Left renal pelvis (tissue), 4 donors: ENCODE measurements around the gene PRUNE1. TPM values are rescaled to one million over a fixed set of nuclear protein-coding genes. Genes with fewer than 3 reads are reported as not detected.

Source experiments
- DNase-seq, 4 donors: peaks; one replicate each; pipeline ENCODE4 v3.0.0-alpha.2; 2013; ENCODE audit warnings: low read depth in 4 of 4, low spot score in 3 of 4
- polyA plus RNA-seq, 4 donors: library from polyadenylated mRNA; unstranded; fragments of 120-200 nt; gene quantifications; one replicate each; pipeline ENCODE4 v1.2.1, GENCODE V29; 2013; ENCODE audit not compliant: insufficient read length in 4 of 4

Gene PRUNE1
- polyA plus RNA-seq, 4 donors: 41.4 to 47.8 (median 46.1) TPM

GRCh38 chr1:151003180-151003579 lies 5.1 kb upstream of the PRUNE1 start:
- DNase-seq: no peak

- no peak for DNase-seq
Measured at GRCh38 chr1:151005729-151006319, 2.4 kb upstream of the PRUNE1 start.

- DNase-seq: peak in 2 of 4 donors; percentile 70 to 75
Measured at GRCh38 chr1:151006327-151007052, 1.8 kb upstream of the PRUNE1 start, which contains the start of gene MINDY1. Gene MINDY1 (minus strand): TSS chr1:151006902. CDS start chr1:151002617, 4,285 bp downstream.

GRCh38 chr1:151007853-151008243 lies 401 bp upstream of the PRUNE1 start:
- DNase-seq: no peak

- no peak for DNase-seq
Measured at GRCh38 chr1:151009206-151009587, 948 bp downstream of the PRUNE1 start.

GRCh38 chr1:151009674-151010345 lies 1.6 kb downstream of the PRUNE1 start:
- no peak for DNase-seq

DNA sequence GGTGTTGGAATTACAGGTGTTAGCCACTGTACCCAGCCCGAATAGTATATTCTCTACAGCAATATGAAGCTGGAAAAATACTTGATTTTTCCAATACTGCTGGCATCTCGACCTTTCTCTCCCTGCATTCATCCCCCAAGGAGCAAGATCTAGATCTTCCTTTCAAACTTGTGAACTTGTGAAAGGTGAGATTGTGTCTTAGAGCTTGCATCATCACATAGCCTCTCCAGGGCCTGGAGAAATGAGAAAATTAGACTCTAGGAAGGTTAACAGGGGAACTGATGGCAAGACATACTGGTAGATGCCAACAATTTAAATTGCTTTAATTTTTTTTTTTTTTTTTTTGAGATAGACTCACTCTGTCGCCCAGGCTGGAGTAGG lies 2.1 kb downstream of the PRUNE1 start:
- no peak for DNase-seq

DNA sequence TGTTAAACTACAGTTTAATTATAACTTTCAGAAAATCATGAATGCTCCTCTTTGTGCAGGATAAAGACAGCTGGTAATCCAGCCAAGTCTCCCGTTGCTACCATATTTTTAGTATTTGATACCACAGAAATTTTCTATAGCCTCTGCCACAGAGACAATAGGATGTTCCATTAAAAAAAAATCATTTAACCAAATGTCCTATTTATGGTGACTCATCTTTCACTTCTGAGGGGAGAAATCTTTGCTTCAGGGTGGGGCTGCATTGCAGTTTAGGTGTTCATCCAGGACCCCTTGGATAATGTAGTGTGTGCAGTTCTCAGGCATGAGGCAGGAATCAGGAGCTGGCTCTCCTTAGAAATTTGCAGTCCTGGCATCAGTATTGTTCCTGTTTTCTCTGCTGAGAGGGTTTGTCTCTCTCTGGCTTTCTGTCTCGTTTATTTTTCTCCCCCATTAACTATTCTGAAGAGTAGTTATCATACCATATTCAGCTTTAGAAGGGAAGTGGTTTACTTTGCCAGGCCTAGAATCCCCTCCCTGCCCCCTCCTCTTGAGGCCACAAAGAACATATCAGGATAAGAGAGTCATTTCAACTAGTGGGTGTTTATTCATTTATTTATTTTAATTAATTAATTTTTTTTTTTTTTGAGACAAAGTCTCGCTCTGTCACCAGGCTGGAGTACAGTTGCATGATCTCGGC lies 3.1 kb downstream of the PRUNE1 start:
- no peak for DNase-seq

GRCh38 chr1:151012684-151013471 lies 4.6 kb downstream of the PRUNE1 start:
- no peak for DNase-seq

GRCh38 chr1:151013518-151013917 lies 5.3 kb downstream of the PRUNE1 start:
- DNase-seq: peak in 2 of 4 donors; percentile 46 to 62

DNA sequence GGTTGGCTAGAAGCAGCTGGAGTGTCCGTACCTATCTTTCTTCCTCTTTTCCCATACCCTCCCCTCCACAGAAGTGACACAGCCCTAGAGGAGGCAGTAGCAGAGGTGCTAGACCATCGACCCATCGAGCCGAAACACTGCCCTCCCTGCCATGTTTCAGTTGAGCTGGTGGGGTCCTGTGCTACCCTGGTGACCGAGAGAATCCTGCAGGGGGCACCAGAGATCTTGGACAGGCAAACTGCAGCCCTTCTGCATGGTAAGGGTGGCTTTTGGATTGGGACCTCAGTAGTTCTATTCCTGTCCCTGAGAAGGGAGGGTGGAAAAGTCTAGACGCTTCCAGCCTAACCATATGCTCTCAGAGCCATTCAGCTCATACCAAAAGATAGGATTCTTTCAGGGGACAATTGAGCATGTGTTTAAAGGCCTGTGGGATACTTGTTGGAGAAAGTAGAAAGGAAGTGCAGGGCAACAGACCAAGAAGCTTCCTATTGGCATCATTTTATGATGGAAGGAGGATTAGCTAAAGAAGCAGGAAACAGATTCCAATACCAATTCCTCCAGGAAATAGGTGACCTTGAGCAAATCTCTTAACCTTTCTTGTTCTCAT lies 16.4 kb downstream of the PRUNE1 start:
- DNase-seq: peak in 1 of 4 donors; percentile 41

GRCh38 chr1:151026460-151026859 lies 18.2 kb downstream of the PRUNE1 start:
- no peak for DNase-seq

GRCh38 chr1:151032164-151032563 lies 23.9 kb downstream of the PRUNE1 start:
- no peak for DNase-seq

- DNase-seq: no peak
Measured at GRCh38 chr1:151035167-151035566, 26.9 kb downstream of the PRUNE1 start.

DNA sequence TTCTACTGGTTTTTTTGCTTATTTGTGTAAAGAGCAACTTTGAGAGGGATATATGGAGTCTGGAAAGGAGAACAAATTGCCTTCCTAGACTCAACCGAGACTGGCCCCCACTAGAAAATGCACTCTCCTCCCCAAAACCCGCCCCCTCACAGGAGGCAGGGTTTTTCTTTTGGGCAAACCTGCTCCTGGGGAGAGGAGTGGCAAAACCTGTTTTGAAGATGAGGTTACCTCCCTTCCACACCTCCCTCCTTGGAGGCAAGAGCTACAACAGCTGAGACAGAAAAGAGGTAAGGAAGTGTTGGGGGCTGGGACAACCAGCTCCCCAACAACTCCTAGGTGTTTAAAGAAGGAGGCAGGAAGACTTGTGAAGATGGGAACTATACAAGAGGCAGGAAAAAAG lies 28.1 kb downstream of the PRUNE1 start, which contains the start of gene BNIPL:
Gene BNIPL (plus strand): TSS at position 231 of the 400 bp plus-strand sequence. CDS start 140 bp downstream, at position 371.
- no peak for DNase-seq

DNA sequence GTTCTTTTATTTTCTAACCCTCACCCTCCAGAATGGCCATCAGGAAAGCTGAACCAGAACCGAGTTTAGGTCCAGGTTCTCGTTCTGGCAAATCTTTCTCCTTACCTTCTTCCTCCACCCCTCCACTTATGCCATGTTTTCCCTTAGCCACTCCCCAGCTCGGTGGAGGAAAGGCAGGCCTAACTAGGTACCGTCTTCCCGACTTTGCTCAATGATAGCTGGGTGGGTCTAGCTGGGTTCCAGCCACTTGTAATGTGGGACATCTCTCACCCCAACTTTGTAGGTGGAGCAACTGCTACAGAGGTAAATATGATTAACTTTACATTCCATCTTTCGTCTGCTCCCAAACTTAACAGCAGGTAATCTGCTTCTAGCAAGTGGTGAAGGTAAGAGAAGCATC lies 28.8 kb downstream of the PRUNE1 start:
- DNase-seq: no peak

DNA sequence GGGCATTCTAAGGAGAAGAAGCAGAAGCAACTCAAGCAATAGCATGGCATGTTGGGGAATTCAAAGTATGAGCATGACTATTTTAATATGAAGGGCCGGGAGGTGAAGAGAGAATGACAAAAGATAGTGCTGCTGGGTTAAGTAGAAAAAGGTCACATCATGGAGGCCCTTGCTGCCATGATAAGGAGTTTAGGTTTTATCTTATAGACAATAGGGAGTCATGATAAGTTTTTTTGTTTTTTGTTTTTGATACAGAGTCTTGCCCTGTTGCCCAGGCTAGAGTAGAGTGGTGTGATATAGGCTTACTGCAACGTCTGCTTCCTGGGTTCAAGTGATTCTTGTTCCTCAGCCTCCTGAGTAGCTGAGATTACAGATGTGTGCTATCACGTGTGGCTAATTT lies 31.3 kb downstream of the PRUNE1 start:
- no peak for DNase-seq

DNA sequence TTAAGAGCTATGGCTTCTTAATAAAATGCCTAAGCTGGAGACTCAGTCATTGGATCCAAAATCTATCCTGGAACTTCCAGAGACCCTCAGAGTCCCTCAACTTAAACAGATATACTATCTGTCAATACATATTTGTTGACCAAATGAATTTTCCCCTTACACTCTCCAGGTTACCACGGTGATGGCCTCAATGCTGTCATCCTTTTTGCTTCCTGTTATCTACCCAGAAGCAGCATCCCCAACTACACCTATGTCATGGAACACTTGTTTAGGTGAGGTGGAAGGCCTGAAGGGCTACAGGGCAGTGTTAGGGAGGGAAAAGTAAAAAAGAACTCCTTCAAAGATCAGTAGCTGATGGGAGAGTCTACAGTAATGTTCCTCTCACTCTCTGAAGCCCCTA lies 34.9 kb downstream of the PRUNE1 start:
- DNase-seq: no peak

DNA sequence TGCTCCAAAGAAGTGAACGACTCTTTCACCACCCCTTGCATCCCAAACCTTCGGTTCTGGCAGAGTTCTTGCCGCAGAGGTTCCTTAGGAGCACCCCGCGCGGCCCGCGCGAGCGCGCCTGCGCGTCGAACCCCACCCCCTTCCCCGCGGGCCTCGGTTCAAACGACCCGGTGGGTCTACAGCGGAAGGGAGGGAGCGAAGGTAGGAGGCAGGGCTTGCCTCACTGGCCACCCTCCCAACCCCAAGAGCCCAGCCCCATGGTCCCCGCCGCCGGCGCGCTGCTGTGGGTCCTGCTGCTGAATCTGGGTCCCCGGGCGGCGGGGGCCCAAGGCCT lies 39.3 kb downstream of the PRUNE1 start, which contains the start of gene C1orf56:
Gene C1orf56 (plus strand): TSS at position 161 of the 334 bp plus-strand sequence. CDS start 97 bp downstream, at position 258.
- peak in 2 of 4 donors; percentile 70 to 71 for DNase-seq
